ENCODE measurements around the gene DPM1.
A peak's percentile ranks its signal among the peaks of the same experiment; 100 is the strongest.
"Not testable (repeated sequence)": the region's sequence is repeated elsewhere in the genome, so short reads cannot be mapped to it uniquely, and the experiment has no call there.

DPM1 gene

DNA sequence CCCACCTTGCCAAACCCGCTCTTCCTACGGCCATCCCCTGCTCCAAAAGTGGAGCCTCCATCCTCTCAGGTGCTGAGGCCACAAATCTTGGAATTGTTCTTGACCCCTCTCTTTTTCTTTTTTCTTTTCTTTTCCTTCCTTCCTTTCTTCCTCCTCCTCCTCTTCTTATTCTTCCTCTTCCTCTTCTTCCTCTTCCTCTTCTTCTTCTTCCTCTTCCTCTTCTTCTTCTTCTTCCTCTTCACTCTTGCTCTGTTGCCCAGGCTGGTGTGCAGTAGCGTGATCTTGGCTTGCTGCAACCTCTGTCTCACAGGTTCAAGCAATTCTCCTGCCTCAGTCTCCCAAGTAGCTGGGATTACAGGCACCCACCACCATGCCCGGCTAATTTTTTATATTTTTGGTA, 20.2 kb upstream of the DPM1 start:
- not testable (repeated sequence) for DNase-seq

DNA sequence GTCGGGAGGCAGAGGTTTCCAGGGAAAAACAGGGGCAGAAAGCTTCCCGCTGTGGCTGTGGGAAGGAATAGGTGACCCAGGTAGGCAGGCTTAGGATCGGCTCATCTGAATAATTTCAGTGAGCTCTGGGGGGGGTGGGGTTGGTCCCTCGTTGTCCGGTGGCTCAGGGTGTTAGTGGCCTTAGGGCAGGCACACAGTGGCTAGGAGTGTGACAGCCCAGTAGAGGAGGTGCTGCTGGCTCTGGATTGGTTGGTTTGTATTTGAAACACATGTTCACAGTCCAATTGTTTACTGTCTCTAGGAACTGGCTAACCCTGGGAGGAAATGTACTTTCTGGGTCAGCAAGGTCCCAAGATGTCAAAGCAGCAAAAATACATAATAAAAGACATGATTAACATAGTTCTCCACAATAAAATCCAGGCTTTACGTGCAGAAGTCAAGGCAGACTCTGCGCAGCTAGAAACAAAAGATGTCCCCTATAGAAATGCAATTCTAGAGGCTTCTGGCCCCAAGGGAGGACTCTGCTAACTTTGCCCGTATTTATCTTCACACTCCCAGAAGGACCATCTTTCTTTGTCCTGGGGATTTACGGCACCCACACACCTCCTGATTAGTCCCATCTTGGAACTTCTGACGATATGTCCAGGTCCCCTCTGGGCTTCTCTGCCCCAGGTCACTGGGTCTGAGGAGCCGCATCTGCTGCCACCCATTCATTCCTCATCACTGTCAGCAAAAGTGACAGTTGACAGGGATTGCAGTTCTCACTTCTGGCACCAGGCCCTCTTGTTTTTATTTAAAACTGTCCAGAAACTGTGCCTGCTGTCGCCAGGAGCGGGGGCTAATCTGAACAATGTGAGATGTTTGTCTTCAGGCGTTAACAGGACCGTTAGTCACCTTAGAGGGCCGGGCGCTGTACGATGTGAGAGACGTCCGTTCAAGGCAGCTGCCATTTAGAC, 19.0 kb upstream of the DPM1 start:
- no peak for DNase-seq

DNA sequence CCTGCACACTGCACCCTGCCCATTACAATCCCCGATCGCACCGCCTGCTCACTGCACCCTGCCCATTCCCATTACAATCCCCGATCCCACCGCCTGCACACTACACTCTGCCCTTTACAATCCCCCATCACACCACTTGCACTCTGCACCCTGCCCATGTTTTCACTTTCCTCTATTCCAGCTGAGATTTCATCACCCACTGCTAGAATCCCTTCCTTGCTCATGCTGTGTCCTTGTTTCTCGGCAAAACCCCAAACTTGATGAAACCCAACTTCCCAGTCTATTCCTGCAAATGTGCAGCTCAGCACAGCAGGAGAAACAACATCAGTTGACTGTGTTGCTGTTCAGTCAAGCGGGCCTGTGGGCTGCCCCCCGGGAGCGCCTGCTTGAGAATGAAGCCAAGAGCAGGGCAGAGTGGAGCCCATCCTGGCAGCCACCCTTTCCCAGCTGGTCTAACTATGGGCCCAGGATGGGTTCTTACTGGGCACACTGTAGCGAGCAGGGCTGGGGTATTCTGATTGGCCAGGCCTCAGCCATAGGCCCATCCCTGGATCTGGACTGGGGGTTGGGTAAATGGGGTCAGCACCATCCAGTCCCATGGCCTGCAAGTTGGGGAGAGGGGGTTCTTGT, 17.5 kb upstream of the DPM1 start:
- DNase-seq = no peak

GRCh38 chr20:50969912-50970311, 11.6 kb upstream of the DPM1 start:
- no peak for DNase-seq

DNA sequence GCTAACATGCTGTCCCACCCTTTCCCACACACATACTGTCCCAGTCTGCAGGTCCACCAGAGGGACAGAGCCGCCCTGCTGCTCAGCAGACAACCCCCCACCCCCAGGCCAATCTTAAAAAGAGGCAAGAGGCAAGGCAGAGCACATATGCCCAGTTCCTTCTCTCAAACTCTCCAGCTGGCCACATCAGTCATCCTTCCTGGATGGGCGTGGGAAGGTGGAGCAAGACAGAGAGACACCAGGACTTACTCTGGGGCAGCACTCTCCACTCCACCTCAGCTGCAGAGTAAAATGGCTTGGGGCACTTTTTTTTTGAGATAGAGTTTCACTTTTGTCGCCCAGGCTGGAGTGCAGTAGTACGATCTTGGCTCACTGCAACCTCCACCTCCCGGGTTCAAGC, 11.1 kb upstream of the DPM1 start:
- no peak for DNase-seq

DNA sequence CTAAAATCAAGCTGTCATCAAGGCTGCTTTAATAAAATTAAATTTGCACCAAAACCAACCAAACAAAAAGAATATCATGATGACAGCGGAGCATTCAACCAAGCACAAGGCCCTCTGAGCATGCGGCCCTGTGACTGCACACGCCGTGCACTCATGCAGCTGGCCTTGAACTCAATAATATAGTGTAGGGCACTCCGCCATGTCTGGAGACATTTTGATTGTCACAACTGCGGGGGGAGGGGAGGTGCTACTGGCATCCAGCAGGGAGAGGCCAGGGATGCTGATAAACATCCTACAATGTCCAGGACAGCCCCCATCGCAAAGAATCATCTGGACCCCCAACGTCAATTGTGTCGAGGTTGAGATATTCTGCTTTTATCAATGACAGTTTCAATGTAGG, 10.0 kb upstream of the DPM1 start:
- DNase-seq = peak in 1 of 3 donors; percentile 10

- peak in 1 of 3 donors; percentile 16 for DNase-seq
Measured at GRCh38 chr20:50967586-50967985, 9.3 kb upstream of the DPM1 start.

DNA sequence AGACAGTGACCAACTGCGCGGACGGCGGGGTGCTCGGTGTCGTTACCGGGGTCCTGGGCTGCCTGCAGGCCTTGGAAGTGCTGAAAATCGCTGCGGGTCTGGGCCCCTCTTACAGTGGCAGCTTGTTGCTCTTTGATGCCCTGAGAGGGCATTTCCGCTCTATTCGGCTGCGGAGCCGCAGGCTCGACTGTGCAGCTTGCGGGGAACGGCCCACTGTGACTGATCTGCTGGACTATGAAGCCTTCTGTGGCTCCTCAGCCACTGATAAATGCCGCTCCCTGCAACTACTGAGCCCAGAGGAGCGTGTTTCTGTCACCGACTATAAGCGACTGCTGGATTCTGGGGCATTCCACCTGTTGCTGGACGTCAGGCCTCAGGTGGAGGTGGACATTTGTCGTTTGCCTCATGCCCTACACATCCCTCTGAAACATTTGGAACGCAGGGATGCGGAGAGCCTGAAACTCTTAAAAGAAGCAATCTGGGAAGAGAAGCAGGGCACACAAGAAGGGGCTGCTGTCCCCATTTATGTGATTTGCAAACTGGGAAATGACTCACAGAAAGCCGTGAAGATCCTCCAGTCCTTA, 1.3 kb upstream of the DPM1 start:
- DNase-seq = no peak

DNA sequence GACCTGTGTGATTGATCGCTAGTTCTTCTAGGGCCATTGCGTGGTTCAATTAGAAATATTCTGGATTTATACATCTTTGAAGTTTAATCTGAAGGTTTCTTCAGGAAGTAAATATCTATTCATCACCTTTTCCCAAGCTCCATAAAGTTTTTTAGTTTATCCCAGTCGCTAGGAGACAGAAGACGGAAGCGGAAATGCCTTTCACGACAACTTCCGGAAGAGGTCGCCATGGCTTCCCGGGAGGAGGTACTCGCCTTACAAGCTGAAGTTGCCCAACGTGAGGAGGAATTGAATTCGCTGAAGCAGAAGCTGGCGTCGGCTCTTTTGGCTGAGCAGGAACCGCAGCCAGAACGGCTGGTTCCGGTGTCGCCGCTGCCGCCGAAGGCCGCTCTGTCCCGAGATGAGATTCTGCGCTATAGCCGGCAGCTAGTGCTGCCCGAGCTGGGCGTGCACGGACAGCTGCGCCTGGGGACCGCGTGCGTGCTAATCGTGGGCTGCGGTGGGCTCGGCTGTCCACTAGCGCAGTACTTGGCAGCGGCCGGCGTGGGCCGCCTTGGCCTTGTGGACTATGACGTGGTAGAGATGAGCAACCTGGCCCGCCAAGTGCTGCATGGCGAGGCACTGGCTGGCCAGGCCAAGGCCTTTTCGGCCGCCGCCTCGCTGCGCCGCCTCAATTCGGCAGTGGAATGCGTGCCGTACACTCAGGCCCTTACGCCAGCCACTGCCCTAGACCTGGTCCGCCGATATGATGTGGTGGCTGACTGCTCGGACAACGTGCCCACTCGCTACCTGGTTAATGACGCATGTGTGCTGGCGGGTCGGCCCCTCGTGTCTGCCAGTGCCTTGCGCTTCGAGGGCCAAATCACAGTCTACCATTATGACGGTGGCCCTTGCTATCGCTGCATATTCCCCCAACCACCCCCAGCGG, 547 bp upstream of the DPM1 start, which contains the start of gene MOCS3:
Gene MOCS3 (plus strand): TSS at position 204 of the 928 bp plus-strand sequence. CDS start 25 bp downstream, at position 229.
- peak; percentile 94 to 98 (median 97) for DNase-seq

DNA sequence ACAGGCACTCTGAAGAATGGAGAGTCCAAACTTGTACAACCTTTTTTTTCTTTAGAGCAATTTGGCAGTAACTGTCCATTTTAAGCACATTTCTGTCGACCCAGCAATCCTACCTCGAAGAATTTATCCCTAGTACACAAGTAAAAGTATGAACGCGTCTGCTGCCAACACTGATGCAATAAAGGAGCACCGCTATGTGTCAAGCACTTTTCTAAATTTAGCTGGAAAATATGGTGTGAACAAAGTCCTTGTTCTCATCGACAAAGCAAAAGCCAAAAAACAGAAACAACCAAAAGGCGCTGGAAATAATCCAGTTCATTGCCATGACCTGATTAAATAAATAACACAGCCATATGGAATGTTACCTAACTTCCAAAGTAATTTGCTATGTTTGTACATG, 1.1 kb downstream of the DPM1 start:
- peak in 2 of 3 donors; percentile 9 to 16 for DNase-seq

DNA sequence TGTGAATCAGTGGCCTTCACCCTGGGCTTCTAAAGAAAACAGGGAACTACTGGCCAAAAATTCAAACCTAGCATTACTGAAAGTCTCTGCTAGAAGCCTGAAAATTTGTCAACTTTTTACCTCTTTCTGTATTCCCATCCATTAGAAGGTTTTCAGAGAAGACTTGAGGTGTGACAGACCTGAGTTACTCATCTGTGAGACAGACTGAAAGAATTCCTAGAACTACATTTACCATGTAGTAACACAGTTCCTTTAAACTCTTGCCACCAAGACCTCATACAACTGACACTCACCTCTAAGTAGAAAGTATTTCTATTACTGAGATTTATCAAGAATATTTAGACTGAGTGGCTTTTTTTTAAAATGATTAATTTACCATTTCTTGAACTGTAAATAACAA, 4.5 kb downstream of the DPM1 start:
- no peak for DNase-seq

GRCh38 chr20:50953196-50953595, 5.1 kb downstream of the DPM1 start:
- DNase-seq = no peak

DNA sequence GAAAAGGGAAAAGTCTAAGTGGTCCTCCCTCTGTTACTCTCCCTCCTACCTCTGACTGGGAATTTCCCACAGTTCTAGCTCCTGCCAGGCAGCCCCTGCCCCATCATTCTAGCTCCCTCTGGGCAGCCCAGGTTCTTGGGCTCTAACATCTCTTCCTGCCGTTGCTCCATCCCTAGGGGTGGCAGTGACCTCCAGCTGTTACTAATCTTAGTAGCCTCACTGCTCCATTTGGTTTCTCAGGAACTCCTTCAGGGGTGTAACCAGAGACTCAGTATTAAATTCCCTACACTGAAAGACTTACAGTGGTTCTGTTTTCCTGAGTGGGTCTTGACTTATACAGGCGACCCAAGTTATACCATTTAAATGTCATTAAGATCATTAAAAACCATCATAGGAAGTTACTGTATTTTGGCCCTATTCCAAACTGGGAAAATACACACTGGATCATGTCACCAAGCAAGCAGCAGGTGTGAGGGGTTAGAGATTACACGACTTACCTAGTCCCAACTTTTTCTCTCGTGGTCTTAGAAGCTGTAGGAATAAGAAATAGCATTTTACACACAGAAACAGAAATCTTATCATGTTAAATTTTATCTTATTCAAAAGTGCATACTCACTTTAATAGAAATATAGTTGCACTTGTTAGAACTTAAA, 10.1 kb downstream of the DPM1 start:
- DNase-seq = no peak

DNA sequence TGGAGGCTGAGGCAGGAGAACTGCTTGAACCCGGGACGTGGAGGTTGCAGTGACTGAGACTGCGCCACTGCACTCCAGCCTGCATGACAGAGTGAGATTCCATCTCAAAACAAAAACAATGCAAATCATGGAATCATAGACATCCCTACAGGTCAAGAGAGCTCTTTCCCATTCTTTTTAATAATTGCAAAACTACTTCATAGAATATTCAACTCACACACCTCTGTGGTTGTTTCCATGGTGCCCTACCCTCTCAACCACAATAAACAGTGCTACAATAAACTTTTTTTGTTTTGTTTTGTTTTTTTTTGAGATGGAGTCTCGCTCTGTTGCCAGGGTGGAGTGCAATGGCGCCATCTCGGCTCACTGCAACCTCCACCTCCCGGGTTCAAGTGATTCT, 15.3 kb downstream of the DPM1 start:
- no peak for DNase-seq

DNA sequence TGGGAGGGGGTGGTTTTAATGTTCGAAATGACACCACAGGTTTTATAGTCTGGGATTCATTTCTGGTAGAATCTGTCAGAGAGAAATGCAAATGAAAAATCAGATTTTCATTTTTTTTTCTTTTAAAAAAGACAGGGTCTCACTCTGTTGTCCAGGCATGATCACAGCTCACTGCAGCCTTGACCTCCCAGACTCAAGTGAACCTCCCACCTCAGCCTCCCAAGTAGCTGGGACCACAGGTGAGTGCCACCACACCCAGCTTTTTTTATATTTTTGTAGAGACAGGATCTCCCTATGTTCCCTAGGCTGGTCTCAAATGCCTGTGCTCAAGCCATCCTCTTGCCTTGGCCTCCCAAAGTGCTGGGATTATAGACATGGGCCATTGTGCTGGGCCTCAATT, 24.7 kb downstream of the DPM1 start:
- no peak for DNase-seq

- DNase-seq = no peak
Measured at GRCh38 chr20:50932691-50933280, 25.5 kb downstream of the DPM1 start.

DNA sequence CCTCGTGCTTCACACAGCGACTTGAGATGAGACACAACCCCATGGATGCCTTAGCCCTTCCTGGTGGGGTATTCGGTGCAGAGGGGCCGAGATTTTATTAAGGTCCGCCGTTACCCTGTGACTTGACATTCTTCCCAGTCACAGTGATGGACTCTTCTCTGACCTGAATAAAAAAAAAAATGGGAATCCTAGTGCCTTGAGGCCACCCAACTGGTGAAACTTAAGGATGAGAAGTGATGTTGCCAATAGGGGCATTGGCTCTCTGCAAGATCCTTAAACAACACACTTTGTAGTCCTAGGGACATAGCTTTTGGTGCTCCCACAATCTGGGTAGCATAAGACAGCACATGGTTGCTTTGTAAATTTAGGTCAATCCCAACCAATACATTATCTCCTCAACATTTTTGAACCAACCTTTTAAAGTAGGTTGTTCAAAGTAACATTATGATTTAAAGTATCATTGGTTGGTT, 26.3 kb downstream of the DPM1 start:
- DNase-seq = no peak

DNA sequence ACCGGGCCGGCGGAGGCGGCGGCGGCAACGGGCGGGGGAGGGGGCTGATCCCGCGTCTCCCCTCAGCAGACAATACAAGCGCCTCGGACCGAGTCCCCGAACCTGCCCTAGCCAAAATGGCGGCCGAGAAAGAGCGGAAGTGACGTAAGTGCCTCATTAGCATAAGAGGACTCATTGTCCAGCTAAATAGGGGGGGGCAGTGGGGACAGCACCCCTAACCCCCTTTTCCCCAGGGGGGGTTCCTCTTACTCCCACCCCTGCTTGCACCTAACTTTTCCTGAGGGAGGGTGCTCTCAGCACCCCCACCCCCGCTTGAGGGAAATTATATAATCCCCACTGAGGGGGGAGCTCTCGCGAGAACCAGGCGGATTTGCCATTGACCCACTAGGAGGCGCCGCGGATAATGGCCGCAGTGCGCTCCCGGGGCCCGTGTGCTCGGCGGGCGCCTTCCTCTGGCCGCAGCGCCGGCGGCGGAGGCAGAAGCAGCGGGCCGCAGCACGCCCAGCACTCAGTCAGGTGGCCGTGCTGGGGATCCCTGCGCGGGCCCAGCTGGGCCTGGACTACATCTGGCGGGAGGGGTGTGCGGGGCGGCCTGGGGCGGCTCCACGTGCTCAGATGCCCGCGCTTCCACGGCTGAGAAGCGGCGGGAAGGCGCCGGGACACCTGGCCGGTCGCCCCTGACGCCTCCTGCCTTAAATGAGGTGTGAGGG, 26.9 kb downstream of the DPM1 start, which contains the start of gene ADNP:
Gene ADNP (minus strand): TSS at position 132 of the 710 bp plus-strand sequence. CDS start 27,441 bp downstream, outside the sequence.
- peak; percentile 93 to 97 (median 96) for DNase-seq

DNA sequence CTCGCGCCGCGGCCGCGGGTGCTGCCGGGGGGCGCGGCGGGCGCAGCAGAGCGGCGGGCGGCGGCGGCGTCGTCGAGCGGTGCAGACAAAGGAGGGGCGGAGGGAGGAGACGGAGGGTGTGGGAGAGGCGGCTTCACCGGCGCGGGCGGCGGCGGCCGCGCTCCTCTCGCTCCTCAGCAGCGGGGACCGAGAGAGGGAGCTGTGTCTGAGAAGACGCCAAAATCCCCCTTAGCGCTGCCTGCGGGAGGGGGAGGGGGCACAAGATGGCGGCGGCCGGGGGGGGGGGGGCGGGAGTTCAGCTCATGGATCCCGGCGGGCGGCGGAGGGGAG, 27.4 kb downstream of the DPM1 start:
- DNase-seq = peak in 1 of 3 donors; percentile 85

- DNase-seq = peak in 1 of 3 donors; percentile 3
Measured at GRCh38 chr20:50930139-50930975, 28.0 kb downstream of the DPM1 start.

All from suppressor macrophage treated with lipopolysaccharide for 1 hour (primary cell).